ENCODE data around the gene CEBPE. TPM values are rescaled to one million over a fixed set of nuclear protein-coding genes. Genes with fewer than 3 reads are reported as not detected.

CEBPE gene
- total RNA-seq, 6 experiments from 2014 or later: 0.13 to 0.18 TPM; not detected in 4

- Histone ChIP-seq H3K4me1 (peaks cover 0 to 4% (median 0%) of the 10 kb centered on the region in 4 donors), H3K4me3 (no peak overlapping the region), H3K27me3 (no peaks in the 10 kb centered on the region), H3K27ac (no peak overlapping the region), H3K9me3 (no peaks in the 10 kb centered on the region), H3K36me3 (no peaks in the 10 kb centered on the region)
- 62% methylated on average over 2 of the region's 2 CpGs for WGBS (ENCODE audit: insufficient coverage, low coverage, low lambda C conversion rate, missing lambda C conversion rate)
- DNase-seq (no peak), ATAC-seq (no peak)
- intact Hi-C loops (cut with DNase I): no loop called here
- TF ChIP-seq POLR2A (IDR thresholded peaks at IDR 0.05): no peak
- TF ChIP-seq, protein P1, sequence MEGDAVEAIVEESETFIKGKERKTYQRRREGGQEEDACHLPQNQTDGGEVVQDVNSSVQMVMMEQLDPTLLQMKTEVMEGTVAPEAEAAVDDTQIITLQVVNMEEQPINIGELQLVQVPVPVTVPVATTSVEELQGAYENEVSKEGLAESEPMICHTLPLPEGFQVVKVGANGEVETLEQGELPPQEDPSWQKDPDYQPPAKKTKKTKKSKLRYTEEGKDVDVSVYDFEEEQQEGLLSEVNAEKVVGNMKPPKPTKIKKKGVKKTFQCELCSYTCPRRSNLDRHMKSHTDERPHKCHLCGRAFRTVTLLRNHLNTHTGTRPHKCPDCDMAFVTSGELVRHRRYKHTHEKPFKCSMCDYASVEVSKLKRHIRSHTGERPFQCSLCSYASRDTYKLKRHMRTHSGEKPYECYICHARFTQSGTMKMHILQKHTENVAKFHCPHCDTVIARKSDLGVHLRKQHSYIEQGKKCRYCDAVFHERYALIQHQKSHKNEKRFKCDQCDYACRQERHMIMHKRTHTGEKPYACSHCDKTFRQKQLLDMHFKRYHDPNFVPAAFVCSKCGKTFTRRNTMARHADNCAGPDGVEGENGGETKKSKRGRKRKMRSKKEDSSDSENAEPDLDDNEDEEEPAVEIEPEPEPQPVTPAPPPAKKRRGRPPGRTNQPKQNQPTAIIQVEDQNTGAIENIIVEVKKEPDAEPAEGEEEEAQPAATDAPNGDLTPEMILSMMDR (IDR thresholded peaks at IDR 0.05): no peak
Measured at GRCh38 chr14:23163830-23164229, 44.8 kb upstream of the CEBPE start.

DNA sequence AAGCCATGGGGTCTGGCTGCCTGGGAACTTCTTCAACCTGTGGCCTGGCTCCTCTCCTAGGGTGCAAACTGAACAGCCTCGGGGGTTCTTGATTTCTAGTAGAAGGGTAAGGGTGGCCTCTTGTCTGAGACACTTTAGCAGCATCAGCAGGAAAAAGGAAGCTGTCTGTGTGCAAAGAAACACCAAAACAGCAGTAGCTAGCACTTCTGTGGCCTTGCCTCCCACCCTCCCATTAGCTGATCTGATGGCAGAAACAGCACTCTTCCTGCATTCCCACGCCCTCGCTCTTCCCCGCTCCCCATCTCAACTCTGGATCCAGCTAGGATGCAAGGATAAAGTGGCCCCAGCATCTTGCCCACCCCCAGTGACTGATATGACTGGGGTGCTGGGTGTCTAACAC lies 43.7 kb upstream of the CEBPE start:
- peaks cover 0 to 4% (median 0%) of the 10 kb centered on the region in 4 donors for H3K4me1 ChIP-seq
- intact Hi-C loops (cut with DNase I): no loop called here
- no peak for TF ChIP-seq POLR2A (IDR thresholded peaks at IDR 0.05)
- TF ChIP-seq, protein P1 (IDR thresholded peaks at IDR 0.05): no peak
- no CpG with 5 or more reads among the region's 4 CpGs for WGBS (ENCODE audit: insufficient coverage, low coverage, low lambda C conversion rate, missing lambda C conversion rate)
- no peak for DNase-seq
- H3K9me3 ChIP-seq: no peaks in the 10 kb centered on the region
- peak; percentile 41 to 64 (median 53) for ATAC-seq
- no peaks in the 10 kb centered on the region for H3K36me3 ChIP-seq
- no peaks in the 10 kb centered on the region for H3K27me3 ChIP-seq
- H3K4me3 ChIP-seq: no peak overlapping the region
- no peak overlapping the region for H3K27ac ChIP-seq

GRCh38 chr14:23162005-23162404 lies 43.0 kb upstream of the CEBPE start:
- 47% methylated on average over 4 of the region's 5 CpGs for WGBS (ENCODE audit: insufficient coverage, low coverage, low lambda C conversion rate, missing lambda C conversion rate)
- no peaks in the 10 kb centered on the region for H3K27me3 ChIP-seq
- TF ChIP-seq POLR2A (IDR thresholded peaks at IDR 0.05): no peak
- TF ChIP-seq, protein P1 (IDR thresholded peaks at IDR 0.05): no peak
- ATAC-seq (no peak), DNase-seq (no peak)
- intact Hi-C loops (cut with DNase I): no loop called here
- no peaks in the 10 kb centered on the region for H3K9me3 ChIP-seq
- H3K4me3 ChIP-seq: no peak overlapping the region
- H3K27ac ChIP-seq: no peak overlapping the region
- no peaks in the 10 kb centered on the region for H3K36me3 ChIP-seq
- peaks cover 0 to 4% (median 0%) of the 10 kb centered on the region in 4 donors for H3K4me1 ChIP-seq

DNA sequence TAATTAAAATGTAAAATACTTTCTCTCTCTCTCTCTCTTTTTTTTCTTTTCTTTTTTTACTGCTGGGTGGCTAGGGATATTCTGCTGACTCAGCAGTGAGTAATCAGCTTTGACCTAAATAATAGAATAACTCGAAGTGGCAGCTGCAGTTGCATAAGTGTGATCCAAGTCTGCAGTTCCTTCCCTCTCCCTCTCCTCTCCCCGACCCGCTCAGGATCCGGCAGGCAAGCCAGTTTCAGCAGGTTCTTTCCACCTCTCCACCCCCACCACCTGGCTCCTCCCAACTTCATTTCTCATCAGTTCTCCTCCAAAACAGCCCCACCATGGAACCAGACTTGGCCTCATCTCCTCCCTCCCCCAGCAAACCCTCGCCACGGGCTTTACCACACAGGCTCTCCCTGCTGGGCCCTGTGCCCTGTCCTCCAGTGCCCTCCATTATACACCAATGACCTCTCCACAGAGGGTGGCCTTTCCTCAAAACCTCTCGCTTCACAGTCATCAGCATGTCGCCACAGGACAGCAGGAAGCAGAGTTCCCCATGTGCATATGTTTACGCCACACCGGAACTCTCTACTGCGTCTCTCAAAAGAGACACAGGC lies 42.0 kb upstream of the CEBPE start:
- ATAC-seq: peak; percentile 69 to 78 (median 74)
- Histone ChIP-seq H3K4me1 (peaks cover 0 to 4% (median 0%) of the 10 kb centered on the region in 4 donors), H3K4me3 (no peak overlapping the region), H3K27me3 (no peaks in the 10 kb centered on the region), H3K9me3 (no peaks in the 10 kb centered on the region), H3K36me3 (no peaks in the 10 kb centered on the region), H3K27ac (peak overlapping the region in 2 of 3 donors; percentile 32 to 38)
- intact Hi-C loops (cut with DNase I): no loop called here
- 42% methylated on average over 11 of the region's 11 CpGs for WGBS (ENCODE audit: insufficient coverage, low coverage, low lambda C conversion rate, missing lambda C conversion rate)
- DNase-seq: peak in 1 of 3 donors; percentile 46
- TF ChIP-seq, protein P1 (IDR thresholded peaks at IDR 0.05): no peak
- no peak for TF ChIP-seq POLR2A (IDR thresholded peaks at IDR 0.05)

Measured in right lobe of liver (tissue), 6 donors.